Measurements from ENCODE around the gene RSKR.

RSKR gene

DNA sequence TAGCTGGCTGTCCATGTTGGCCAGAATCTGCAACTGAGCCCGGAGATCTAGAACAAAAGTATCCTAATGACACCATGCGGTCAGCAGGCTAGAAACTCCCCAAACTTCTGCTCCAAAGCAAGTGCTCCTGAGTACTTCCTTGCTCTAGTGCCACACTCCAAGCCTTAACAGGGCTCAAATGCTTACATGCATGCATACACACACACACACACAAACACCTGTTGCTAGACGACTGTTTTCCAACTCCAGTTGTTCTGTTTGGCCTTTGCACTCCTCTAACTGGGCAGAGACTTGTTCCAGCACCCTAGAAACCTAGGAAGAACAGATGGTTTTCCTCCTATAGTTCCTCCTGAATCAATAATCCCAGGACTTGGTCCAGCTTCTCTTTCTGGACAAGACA lies 29.6 kb downstream of the RSKR start:
- H3K27ac ChIP-seq (ENCODE audit: low read depth, low read length, poor library complexity, severe bottlenecking) = no peak overlapping the region
- peaks cover 92% of the 10 kb centered on the region for H3K36me3 ChIP-seq (ENCODE audit: insufficient read depth, low read length)
- no peaks in the 10 kb centered on the region for H3K4me1 ChIP-seq (ENCODE audit: insufficient read depth, low read length, severe bottlenecking)
- no peak overlapping the region for H3K4me3 ChIP-seq (ENCODE audit: low read depth, low read length, poor library complexity, severe bottlenecking)
- H2AFZ ChIP-seq (ENCODE audit: low read length) = no peak overlapping the region
- no peaks in the 10 kb centered on the region for H3K27me3 ChIP-seq (ENCODE audit: insufficient read depth, low read length)
- no peak overlapping the region for H3K4me2 ChIP-seq (ENCODE audit: low read length)
- no peaks in the 10 kb centered on the region for H4K20me1 ChIP-seq (ENCODE audit: insufficient read depth, low read length)
- no peak overlapping the region for H3K9ac ChIP-seq (ENCODE audit: low read length)
- TF ChIP-seq, protein P1, sequence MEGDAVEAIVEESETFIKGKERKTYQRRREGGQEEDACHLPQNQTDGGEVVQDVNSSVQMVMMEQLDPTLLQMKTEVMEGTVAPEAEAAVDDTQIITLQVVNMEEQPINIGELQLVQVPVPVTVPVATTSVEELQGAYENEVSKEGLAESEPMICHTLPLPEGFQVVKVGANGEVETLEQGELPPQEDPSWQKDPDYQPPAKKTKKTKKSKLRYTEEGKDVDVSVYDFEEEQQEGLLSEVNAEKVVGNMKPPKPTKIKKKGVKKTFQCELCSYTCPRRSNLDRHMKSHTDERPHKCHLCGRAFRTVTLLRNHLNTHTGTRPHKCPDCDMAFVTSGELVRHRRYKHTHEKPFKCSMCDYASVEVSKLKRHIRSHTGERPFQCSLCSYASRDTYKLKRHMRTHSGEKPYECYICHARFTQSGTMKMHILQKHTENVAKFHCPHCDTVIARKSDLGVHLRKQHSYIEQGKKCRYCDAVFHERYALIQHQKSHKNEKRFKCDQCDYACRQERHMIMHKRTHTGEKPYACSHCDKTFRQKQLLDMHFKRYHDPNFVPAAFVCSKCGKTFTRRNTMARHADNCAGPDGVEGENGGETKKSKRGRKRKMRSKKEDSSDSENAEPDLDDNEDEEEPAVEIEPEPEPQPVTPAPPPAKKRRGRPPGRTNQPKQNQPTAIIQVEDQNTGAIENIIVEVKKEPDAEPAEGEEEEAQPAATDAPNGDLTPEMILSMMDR (IDR thresholded peaks at IDR 0.05; ENCODE audit: low read length) = no peak
- TF ChIP-seq EZH2 (IDR thresholded peaks at IDR 0.05; ENCODE audit: borderline replicate concordance, low read length) = no peak
- H3K79me2 ChIP-seq (ENCODE audit: insufficient read depth, low read length) = no peaks in the 10 kb centered on the region
- no peaks in the 10 kb centered on the region; the same call in 1 of the 2 replicates for H3F3A ChIP-seq (ENCODE audit: insufficient read depth, low read length)
- H3K9me2 ChIP-seq (ENCODE audit: low read depth, low read length) = no peaks in the 10 kb centered on the region
- H3K9me3 ChIP-seq (ENCODE audit: low read length) = no peaks in the 10 kb centered on the region

DNA sequence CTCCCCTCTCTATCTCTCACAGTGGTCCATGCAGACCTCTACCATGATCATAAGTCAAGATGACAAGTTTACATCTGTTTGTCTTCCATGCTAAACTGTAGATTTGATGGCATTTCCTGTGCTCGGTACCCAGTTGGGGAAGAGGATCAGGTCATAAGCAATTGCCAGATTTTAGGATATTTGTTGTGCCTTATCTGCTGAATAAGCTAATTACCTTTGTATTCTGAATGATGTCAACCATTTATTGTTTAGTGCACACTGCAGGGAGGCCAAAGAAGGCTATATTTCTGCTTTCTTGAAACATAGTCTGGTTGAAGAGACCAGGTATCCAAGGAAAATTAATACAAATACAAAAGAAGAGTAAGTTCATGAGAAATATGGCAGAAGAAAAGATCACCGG lies 31.5 kb downstream of the RSKR start:
- TF ChIP-seq, protein P1 (IDR thresholded peaks at IDR 0.05; ENCODE audit: low read length) = no peak
- TF ChIP-seq EZH2 (IDR thresholded peaks at IDR 0.05; ENCODE audit: borderline replicate concordance, low read length) = no peak
- Histone ChIP-seq H3K79me2 (ENCODE audit: insufficient read depth, low read length) (no peaks in the 10 kb centered on the region), H3K4me2 (ENCODE audit: low read length) (no peak overlapping the region), H3K36me3 (ENCODE audit: insufficient read depth, low read length) (peaks cover 95% of the 10 kb centered on the region), H3K9ac (ENCODE audit: low read length) (no peak overlapping the region), H3K4me1 (ENCODE audit: insufficient read depth, low read length, severe bottlenecking) (no peaks in the 10 kb centered on the region), H3K27ac (ENCODE audit: low read depth, low read length, poor library complexity, severe bottlenecking) (no peak overlapping the region), H3K4me3 (ENCODE audit: low read depth, low read length, poor library complexity, severe bottlenecking) (no peak overlapping the region), H3K9me3 (ENCODE audit: low read length) (no peaks in the 10 kb centered on the region), H2AFZ (ENCODE audit: low read length) (no peak overlapping the region), H3F3A (ENCODE audit: insufficient read depth, low read length) (no peaks in the 10 kb centered on the region; the same call in 1 of the 2 replicates), H4K20me1 (ENCODE audit: insufficient read depth, low read length) (no peaks in the 10 kb centered on the region), H3K9me2 (ENCODE audit: low read depth, low read length) (no peaks in the 10 kb centered on the region), H3K27me3 (ENCODE audit: insufficient read depth, low read length) (no peaks in the 10 kb centered on the region)

DNA sequence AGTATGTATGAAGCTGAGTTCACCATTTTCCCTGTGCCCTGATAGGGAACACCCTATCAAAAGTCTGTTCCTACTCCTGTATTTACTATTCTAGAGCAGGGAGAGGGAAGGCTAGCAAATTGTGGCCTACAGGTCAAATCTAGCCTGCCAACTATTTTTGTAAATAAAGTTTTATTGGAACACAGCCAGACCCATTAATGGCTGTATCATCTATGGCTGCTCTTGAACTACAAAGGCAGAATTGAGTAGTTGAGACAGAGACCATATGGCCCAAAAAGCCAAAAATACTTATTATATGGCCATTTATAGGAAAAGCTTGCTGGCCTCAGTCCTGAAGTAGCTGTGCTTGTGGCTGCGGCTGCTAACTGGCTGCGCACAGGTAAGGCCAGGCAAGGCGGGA lies 33.0 kb downstream of the RSKR start:
- no peak overlapping the region for H3K9ac ChIP-seq (ENCODE audit: low read length)
- peaks cover 14% of the 10 kb centered on the region for H3K4me1 ChIP-seq (ENCODE audit: insufficient read depth, low read length, severe bottlenecking)
- TF ChIP-seq, protein P1 (IDR thresholded peaks at IDR 0.05; ENCODE audit: low read length) = no peak
- TF ChIP-seq EZH2 (IDR thresholded peaks at IDR 0.05; ENCODE audit: borderline replicate concordance, low read length) = no peak
- H3K4me3 ChIP-seq (ENCODE audit: low read depth, low read length, poor library complexity, severe bottlenecking) = no peak overlapping the region
- H4K20me1 ChIP-seq (ENCODE audit: insufficient read depth, low read length) = no peaks in the 10 kb centered on the region
- H3K4me2 ChIP-seq (ENCODE audit: low read length) = no peak overlapping the region
- no peaks in the 10 kb centered on the region for H3K27me3 ChIP-seq (ENCODE audit: insufficient read depth, low read length)
- H2AFZ ChIP-seq (ENCODE audit: low read length) = no peak overlapping the region
- H3F3A ChIP-seq (ENCODE audit: insufficient read depth, low read length) = no peaks in the 10 kb centered on the region; the same call in 1 of the 2 replicates
- H3K27ac ChIP-seq (ENCODE audit: low read depth, low read length, poor library complexity, severe bottlenecking) = no peak overlapping the region
- H3K9me3 ChIP-seq (ENCODE audit: low read length) = no peaks in the 10 kb centered on the region
- H3K36me3 ChIP-seq (ENCODE audit: insufficient read depth, low read length) = peaks cover 86% of the 10 kb centered on the region
- no peaks in the 10 kb centered on the region for H3K79me2 ChIP-seq (ENCODE audit: insufficient read depth, low read length)
- no peaks in the 10 kb centered on the region for H3K9me2 ChIP-seq (ENCODE audit: low read depth, low read length)
